IPS-NIHi7 (cell line): ENCODE data around the gene SGCB.

Experiments used
- DNase-seq: peaks from one replicate; pipeline ENCODE4 v3.0.0; 2012; ENCODE audit warnings: mixed read lengths; ENCODE audit errors: extremely low spot score

SGCB gene

GRCh38 chr4:52019936-52020657 is 18.0 kb downstream of the SGCB start, which contains the start of gene LRRC66:
Gene LRRC66 (minus strand): TSS chr4:52020363. CDS start chr4:52017613, 2,750 bp downstream.
- DNase-seq, result no peak

GRCh38 chr4:52017814-52018213 is 20.3 kb downstream of the SGCB start:
- no peak for DNase-seq

GRCh38 chr4:52016981-52017380 is 21.1 kb downstream of the SGCB start:
- DNase-seq, result no peak

- peak; percentile 44 for DNase-seq
Observed at GRCh38 chr4:52015366-52015765, 22.7 kb downstream of the SGCB start.

- DNase-seq, result no peak
Observed at GRCh38 chr4:52014903-52015302, 23.2 kb downstream of the SGCB start.

GRCh38 chr4:52012651-52013050 is 25.4 kb downstream of the SGCB start:
- DNase-seq, result no peak

GRCh38 chr4:52010986-52011385 is 27.1 kb downstream of the SGCB start:
- no peak for DNase-seq

- no peak for DNase-seq
Observed at GRCh38 chr4:52006887-52007286, 31.2 kb downstream of the SGCB start.

- no peak for DNase-seq
Observed at GRCh38 chr4:52005604-52006273, 32.4 kb downstream of the SGCB start.

GRCh38 chr4:52004414-52004813 is 33.7 kb downstream of the SGCB start:
- DNase-seq, result no peak

GRCh38 chr4:52001616-52002015 is 36.5 kb downstream of the SGCB start:
- DNase-seq, result no peak

- DNase-seq, result no peak
Observed at GRCh38 chr4:51999250-51999649, 38.8 kb downstream of the SGCB start.

GRCh38 chr4:51998837-51999236 is 39.3 kb downstream of the SGCB start:
- no peak for DNase-seq

- DNase-seq, result no peak
Observed at GRCh38 chr4:51997647-51998046, 40.5 kb downstream of the SGCB start.

- no peak for DNase-seq
Observed at GRCh38 chr4:51995647-51996220, 42.4 kb downstream of the SGCB start.
